GM18520 (cell line): ENCODE measurements around the gene ITPRID2.

Experiments
- ATAC-seq: cut with Tn5 transposase; IDR thresholded peaks from one replicate; pipeline ENCODE4 v1.9.1; 2021; ENCODE audit not compliant: unreplicated experiment

The ITPRID2 gene

GRCh38 chr2:181879295-181879694, 12.2 kb upstream of the ITPRID2 start:
- no peak for ATAC-seq

DNA sequence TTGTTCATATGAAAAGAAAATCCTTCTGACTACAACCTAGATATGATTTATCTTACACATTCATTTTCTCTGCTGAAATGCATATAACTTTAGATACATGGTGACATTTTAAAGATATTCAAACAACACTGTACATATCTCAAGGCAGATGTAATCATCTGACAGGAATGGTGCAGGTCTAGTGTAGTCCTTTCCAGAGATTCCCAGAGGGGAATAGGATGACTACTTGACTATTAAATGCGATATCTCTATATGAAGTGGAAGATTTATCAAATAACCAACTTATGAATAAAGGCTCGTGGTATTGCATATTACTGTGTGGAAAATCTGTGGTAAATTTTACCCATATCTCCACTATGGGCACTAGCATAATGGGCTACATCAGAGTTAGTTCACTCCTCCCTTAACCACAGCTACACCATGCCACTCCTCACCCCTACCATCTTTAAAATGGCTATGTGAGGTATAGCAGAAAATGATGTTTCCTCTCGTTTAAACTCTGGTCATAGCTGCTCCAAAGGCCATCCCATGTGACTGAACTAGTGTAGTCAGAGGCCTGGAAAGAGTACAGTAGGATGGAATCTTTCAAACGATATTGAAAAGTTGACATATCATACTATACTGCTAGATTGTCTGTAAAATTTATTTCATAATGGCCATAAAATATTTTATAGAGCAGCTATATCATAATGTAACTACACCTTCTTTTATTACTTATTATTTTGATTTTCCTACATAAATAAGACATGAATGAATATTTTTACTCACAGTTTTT, 9.1 kb upstream of the ITPRID2 start:
- ATAC-seq = no peak

- ATAC-seq = no peak
Observed at GRCh38 chr2:181884601-181885000, 6.9 kb upstream of the ITPRID2 start.

GRCh38 chr2:181885096-181885495, 6.4 kb upstream of the ITPRID2 start:
- no peak for ATAC-seq

- ATAC-seq = no peak
Observed at GRCh38 chr2:181886192-181886591, 5.3 kb upstream of the ITPRID2 start.

- ATAC-seq = no peak
Observed at GRCh38 chr2:181887045-181887444, 4.5 kb upstream of the ITPRID2 start.

DNA sequence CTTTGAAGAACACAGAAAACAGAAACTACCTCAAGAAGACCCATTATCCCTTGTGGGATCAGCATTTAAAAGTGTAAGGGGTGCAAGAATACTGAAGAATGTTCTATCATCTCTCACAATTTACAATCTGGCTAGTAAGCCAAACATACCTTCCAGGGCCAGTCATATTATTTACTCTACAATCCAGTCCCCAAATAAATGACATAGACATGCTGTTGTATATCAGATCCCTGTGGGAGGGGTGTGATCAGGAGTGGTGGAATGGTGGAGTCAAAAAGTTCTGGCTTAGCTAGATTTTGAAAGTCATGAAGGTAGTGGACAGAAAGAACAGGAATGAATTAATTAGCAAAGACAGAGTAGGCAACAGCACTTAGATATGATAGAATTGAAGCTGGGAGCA, 1.8 kb upstream of the ITPRID2 start:
- ATAC-seq = no peak

DNA sequence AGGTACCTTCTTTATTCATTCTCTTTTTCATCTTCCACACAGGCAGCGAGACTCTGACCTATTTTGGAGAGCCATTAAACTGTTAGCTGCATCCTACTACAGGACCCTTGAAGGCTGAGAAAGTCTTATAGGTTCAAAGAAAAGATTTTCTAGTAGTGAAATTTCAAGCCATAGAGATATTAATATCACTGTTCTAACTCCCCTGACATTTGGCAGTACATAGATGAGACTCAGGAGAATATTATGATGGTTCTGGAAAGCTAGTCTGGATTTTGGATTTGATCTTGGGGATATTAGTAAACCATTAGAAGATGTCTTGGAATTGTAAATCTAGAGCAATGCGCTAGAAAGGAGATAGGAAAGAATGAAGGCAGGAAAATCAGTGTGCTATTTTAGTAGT, 1.3 kb upstream of the ITPRID2 start:
- ATAC-seq = no peak

- peak; percentile 31 for ATAC-seq
Observed at GRCh38 chr2:181891966-181892798, 652 bp downstream of the ITPRID2 start.

DNA sequence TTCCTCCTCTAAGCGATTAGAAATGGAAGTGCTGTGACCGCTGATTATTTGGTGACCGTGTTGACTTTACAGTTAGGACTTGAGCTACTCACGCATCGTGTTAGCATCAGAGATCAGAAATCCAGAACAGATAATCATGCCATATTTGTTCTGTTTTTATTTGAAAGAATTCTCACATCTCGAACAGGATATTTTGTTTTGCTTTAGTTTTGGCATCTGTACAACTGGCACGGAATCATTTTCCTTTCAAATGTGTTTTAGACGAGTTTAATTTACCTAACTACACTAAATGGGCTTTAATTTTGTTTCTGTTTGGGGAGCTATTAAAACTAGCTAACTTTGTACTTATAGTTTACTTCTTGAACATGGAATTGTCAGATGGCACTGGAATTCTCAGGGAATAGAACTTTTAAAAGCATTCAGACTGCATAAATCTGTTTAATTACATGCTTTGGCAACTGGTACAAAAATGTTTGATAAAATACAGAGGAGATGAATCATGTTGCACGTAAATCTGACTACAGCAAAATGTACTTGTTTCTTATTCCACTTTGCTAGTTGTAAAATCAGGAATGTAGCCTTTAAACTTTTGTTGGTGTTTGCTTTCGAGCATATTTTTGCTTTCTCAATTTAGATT, 1.4 kb downstream of the ITPRID2 start:
- ATAC-seq = no peak

DNA sequence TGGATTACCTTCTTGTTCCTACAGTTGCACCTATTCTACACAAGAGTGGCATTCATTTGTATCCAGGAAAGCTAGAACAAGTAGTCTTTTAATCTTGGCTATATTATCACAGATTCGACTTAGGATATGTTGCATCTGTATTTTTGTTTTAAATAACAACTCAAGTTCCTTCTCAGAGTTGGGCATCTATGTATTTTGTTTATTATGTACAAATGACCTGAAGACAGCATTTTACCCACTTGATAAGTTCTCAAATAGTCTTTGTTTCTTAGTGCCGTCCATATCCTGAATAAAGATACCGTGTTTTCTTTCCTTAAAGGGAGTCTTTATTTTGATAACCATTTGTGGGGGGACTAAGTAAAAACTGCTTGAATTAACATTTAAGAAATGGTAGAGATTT, 2.9 kb downstream of the ITPRID2 start:
- no peak for ATAC-seq

GRCh38 chr2:181895818-181896217, 4.3 kb downstream of the ITPRID2 start:
- no peak for ATAC-seq

- ATAC-seq = no peak
Observed at GRCh38 chr2:181896286-181896685, 4.8 kb downstream of the ITPRID2 start.

- ATAC-seq = no peak
Observed at GRCh38 chr2:181900007-181900651, 8.6 kb downstream of the ITPRID2 start.

- no peak for ATAC-seq
Observed at GRCh38 chr2:181902625-181903024, 11.1 kb downstream of the ITPRID2 start.

DNA sequence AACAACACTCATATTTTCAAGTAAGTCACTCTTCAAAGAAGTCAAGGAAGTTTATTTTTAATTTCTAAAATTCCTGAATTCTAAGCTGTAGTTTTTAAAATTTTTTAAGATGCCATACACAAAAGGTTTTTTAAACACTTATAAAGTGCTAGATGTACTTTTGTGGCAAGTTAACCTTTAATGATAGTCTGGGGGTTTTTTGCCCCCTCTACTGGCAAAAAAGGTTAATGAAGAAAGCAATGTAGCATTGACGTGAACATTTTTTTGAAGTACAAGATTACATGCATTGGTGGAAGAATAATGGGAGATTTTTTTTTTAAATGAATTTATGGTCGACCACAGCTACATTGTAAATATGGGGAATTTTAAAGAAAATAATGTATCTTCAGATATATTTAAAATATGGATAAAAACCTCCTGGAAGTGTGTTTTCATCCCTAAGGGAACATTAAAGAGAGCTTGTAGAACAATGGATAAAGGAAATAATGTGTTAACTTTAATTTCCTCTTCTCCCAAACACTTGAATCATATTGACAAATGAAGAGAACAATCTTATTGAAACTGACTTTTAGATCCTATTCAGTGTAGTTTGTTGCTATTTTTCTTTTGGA, 12.6 kb downstream of the ITPRID2 start:
- ATAC-seq = peak; percentile 40

DNA sequence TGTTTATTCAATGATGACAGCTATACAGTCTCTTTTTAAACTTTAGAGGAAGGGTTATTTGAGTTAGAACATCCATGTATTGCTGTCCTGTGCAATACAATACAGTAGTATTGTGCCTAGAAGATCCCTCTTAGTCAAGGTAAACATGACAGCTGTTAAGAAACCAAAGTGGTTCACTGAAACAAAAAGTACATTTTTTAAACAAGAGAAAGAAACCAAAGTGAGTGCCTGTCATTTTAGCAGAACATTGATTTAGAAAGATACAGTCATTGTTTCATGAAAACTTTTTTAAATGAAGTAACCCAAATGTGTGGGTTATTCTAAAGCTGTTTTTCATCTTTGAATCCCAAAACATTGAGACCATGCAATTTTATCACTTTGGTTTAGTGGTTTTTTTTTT, 15.5 kb downstream of the ITPRID2 start:
- ATAC-seq = peak; percentile 34

DNA sequence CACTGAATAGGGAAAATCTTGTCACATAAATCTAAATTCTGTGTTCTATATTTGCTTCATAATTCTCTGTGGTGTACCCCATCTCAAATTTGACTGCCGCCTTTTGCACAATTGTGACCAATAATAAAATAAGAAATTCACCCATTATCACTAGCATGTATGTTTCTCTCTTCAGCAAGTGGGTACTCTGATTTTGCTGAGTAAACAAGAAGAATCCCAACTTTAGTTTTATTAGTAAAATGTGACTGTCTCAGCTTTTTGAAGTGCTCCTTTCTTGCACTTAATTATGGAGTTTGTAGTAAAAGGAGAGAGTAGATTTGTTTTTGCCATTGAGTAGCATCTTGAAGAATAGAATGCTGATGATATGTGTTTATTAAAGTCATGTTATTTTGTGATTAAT, 16.1 kb downstream of the ITPRID2 start:
- no peak for ATAC-seq

- no peak for ATAC-seq
Observed at GRCh38 chr2:181910028-181910831, 18.7 kb downstream of the ITPRID2 start.

GRCh38 chr2:181911830-181912229, 20.3 kb downstream of the ITPRID2 start:
- no peak for ATAC-seq
